Psoas muscle (tissue), 8 donors: ENCODE data around the gene ANKRD40. TPM values are rescaled to one million over a fixed set of nuclear protein-coding genes. Genes with fewer than 3 reads are reported as not detected.

ENCODE experiments used
- ATAC-seq, 4 donors: fragments of 200-7000 bp; cut with Tn5 transposase; one replicate each; pipeline ENCODE4 v1.9.1; 2020; ENCODE audit warnings: moderate library complexity in 3 of 4, mild to moderate bottlenecking in 2 of 4
- DNase-seq, 2 donors: peaks; one replicate each; pipeline ENCODE4 v3.0.0-alpha.2; 2020
- H3K27ac ChIP-seq: fragments of 200-600 bp; one replicate; pipeline ENCODE4 v1.8.0; 2022
- H3K27me3 ChIP-seq, 3 donors: fragments of 200-600 bp in 1 of 3; one replicate each; pipeline versions ENCODE4 v1.6.1 to v1.8.0; 2013 to 2022; ENCODE audit warnings: low read length in 2 of 3, mild to moderate bottlenecking in 2 of 3, moderate library complexity in 1 of 3; ENCODE audit not compliant: insufficient read depth in 3 of 3
- H3K36me3 ChIP-seq, 2 donors: fragments of 200-600 bp in 1 of 2; one replicate each; pipeline versions ENCODE4 v1.6.1 to v1.8.0; 2013 to 2022; ENCODE audit warnings: low read depth in 1 of 2, mild to moderate bottlenecking in 1 of 2, moderate library complexity in 1 of 2; ENCODE audit not compliant: insufficient read depth in 1 of 2
- H3K4me1 ChIP-seq: fragments of 200-600 bp; one replicate; pipeline ENCODE4 v1.8.0; 2022
- H3K4me3 ChIP-seq: fragments of 200-600 bp; one replicate; pipeline ENCODE4 v1.8.0; 2022; ENCODE audit warnings: mild to moderate bottlenecking
- H3K9me3 ChIP-seq: fragments of 200-600 bp; one replicate; pipeline ENCODE4 v1.8.0; 2022
- CTCF ChIP-seq: fragments of 200-600 bp; IDR thresholded peaks from one replicate; pipeline ENCODE4 v1.8.0; 2022; ENCODE audit warnings: antibody characterized with exemption
- WGBS, 3 donors: extraction: QIAGEN DNeasy Blood & Tissue Kit; methylation state at CpG; one replicate each; pipeline versions ENCODE4 v1.1.6 to v1.1.7; 2013; 5-methylcytosine and 5-hydroxymethylcytosine counted together
- intact Hi-C, 2 donors: fragments of 100-400 bp; cut with DNase I; formaldehyde crosslinking; loops; one replicate each; pipeline versions ENCODE4 v1.11.0 to v1.14.2; 2022
- polyA plus RNA-seq, 3 donors: library from polyadenylated mRNA; stranded (reverse); fragments of 200-250 nt; gene quantifications; one replicate each; pipeline ENCODE4 v1.2.3, GENCODE V29; 2013
- total RNA-seq, 4 donors: library from RNA; stranded (reverse); fragmentation: NEBNext Ultra II Directional in 2 of 4; extraction: Animal tissue kit (Norgen Biotek cat#: 25700) in 2 of 4; gene quantifications; one replicate each; pipeline versions ENCODE4 v1.2.1 to v1.2.4, GENCODE V29; 2021 to 2023
- donor health status: healthy with polysubstance abuse.
- donor health status: DM: no; HTN: no; CAD: no; lungs with moderate emphysema.
- donor health status: Bipolar disorder and iron deficiency.
- donor health status: healthy.
- donor health status: DM: yes; HTN: yes; CAD: no.
- donor health status: DM: no; HTN: no; CAD: no.
- donor health status: DM: no; HTN: no; CAD: no.
- donor health status: DM: yes; HTN: yes; CAD: no.

The ANKRD40 gene
- total and polyA plus RNA-seq, 7 donors: 42.6 to 155 (median 105) TPM

GRCh38 chr17:50684612-50685333 is 22.9 kb downstream of the ANKRD40 start:
- TF ChIP-seq CTCF: no peak
- Histone ChIP-seq H3K27me3 (no peaks in the 10 kb centered on the region), H3K4me1 (peaks cover 17% of the 10 kb centered on the region), H3K4me3 (no peak overlapping the region), H3K27ac (no peak overlapping the region), H3K9me3 (no peaks in the 10 kb centered on the region), H3K36me3 (no peaks in the 10 kb centered on the region)
- intact Hi-C loops: loop anchor here in 1 of 2 donors (5.0 kb wide), 2 partner anchors 52 to 132 kb away; partner anchors contain the start of gene ABCC3
- DNase-seq (no peak), ATAC-seq (peak in 2 of 4 donors; percentile 43)
- 65 to 67% (median 65%) methylated on average over 15 of the region's 15 CpGs for WGBS, 3 donors

- 86 to 89% (median 87%) methylated on average over 5 of the region's 5 CpGs for WGBS, 3 donors
Measured at GRCh38 chr17:50684288-50684611, 23.5 kb downstream of the ANKRD40 start.

GRCh38 chr17:50683434-50684287 is 24.1 kb downstream of the ANKRD40 start:
- Histone ChIP-seq H3K9me3 (no peaks in the 10 kb centered on the region), H3K27ac (no peak overlapping the region), H3K4me1 (peaks cover 17% of the 10 kb centered on the region), H3K36me3 (no peaks in the 10 kb centered on the region), H3K4me3 (no peak overlapping the region), H3K27me3 (no peaks in the 10 kb centered on the region)
- no peak for DNase-seq
- no peak for ATAC-seq
- intact Hi-C loops: loop anchor here in 1 of 2 donors (5.0 kb wide), 2 partner anchors 51 to 131 kb away; partner anchors contain the start of gene ABCC3
- 92 to 94% (median 93%) methylated on average over 27 to 28 of the region's 28 CpGs for WGBS, 3 donors
- TF ChIP-seq CTCF: no peak

More at GRCh38 chr17:50684288-50684611, 23.5 kb downstream of the ANKRD40 start:
- Histone ChIP-seq H3K27me3 (no peaks in the 10 kb centered on the region), H3K4me3 (no peak overlapping the region), H3K27ac (no peak overlapping the region), H3K9me3 (no peaks in the 10 kb centered on the region), H3K4me1 (peaks cover 17% of the 10 kb centered on the region), H3K36me3 (no peaks in the 10 kb centered on the region)
- TF ChIP-seq CTCF: no peak
- ATAC-seq (no peak), DNase-seq (no peak)
- intact Hi-C loops: loop anchor here in 1 of 2 donors (5.0 kb wide), 2 partner anchors 52 to 132 kb away; partner anchors contain the start of gene ABCC3

- Histone ChIP-seq H3K4me3 (no peak overlapping the region), H3K27me3 (no peaks in the 10 kb centered on the region), H3K27ac (no peak overlapping the region), H3K9me3 (no peaks in the 10 kb centered on the region), H3K4me1 (peaks cover 17% of the 10 kb centered on the region), H3K36me3 (no peaks in the 10 kb centered on the region)
- no peak for DNase-seq
- ATAC-seq: no peak
- WGBS, 3 donors: 89 to 98% (median 95%) methylated on average over 3 of the region's 3 CpGs
- intact Hi-C loops: loop anchor here in 1 of 2 donors (5.0 kb wide), 2 partner anchors 51 to 131 kb away; partner anchors contain the start of gene ABCC3
- TF ChIP-seq CTCF: no peak
Measured at GRCh38 chr17:50682938-50683337, 24.8 kb downstream of the ANKRD40 start.
